IPS DF 6.9 (cell line): Measurements from ENCODE around the gene NOTCH2NLA.
A peak's percentile ranks its signal among the peaks of the same experiment; 100 is the strongest.
"Not testable (repeated sequence)": the region's sequence is repeated elsewhere in the genome, so short reads cannot be mapped to it uniquely, and the experiment has no call there.

Source experiments
- DNase-seq: peaks from one replicate; pipeline ENCODE4 v3.0.0-alpha.2; 2013; ENCODE audit warnings: low read depth, low spot score
- H3K27ac ChIP-seq: one replicate; pipeline ENCODE4 v1.5.1; 2013; ENCODE audit warnings: low read length, control low read depth
- H3K27me3 ChIP-seq: 2 replicates; pipeline ENCODE4 v1.6.1; 2013; ENCODE audit warnings: mild to moderate bottlenecking, low read length; ENCODE audit not compliant: control insufficient read depth, insufficient read depth
- H3K36me3 ChIP-seq: 2 replicates; pipeline ENCODE4 v1.6.1; 2013; ENCODE audit warnings: low read length; ENCODE audit not compliant: control insufficient read depth, insufficient read depth
- H3K4me1 ChIP-seq: 2 replicates; pipeline ENCODE4 v1.6.1; 2013; ENCODE audit warnings: low read length; ENCODE audit not compliant: control insufficient read depth, insufficient read depth
- H3K4me3 ChIP-seq: 2 replicates; pipeline ENCODE4 v1.5.1; 2013; ENCODE audit warnings: mild to moderate bottlenecking, low read length
- H3K9me3 ChIP-seq: 2 replicates; pipeline ENCODE4 v1.6.1; 2013; ENCODE audit warnings: low read length, inconsistent platforms; ENCODE audit not compliant: control insufficient read depth, insufficient read depth
- WGBS: extraction: QIAGEN DNeasy Blood & Tissue Kit; methylation state at CpG from one replicate; pipeline ENCODE4 v1.1.7; 2013; ENCODE audit warnings: mixed read lengths, missing lambda C conversion rate; ENCODE audit not compliant: insufficient read length, insufficient coverage; 5-methylcytosine and 5-hydroxymethylcytosine counted together

The NOTCH2NLA gene

DNA sequence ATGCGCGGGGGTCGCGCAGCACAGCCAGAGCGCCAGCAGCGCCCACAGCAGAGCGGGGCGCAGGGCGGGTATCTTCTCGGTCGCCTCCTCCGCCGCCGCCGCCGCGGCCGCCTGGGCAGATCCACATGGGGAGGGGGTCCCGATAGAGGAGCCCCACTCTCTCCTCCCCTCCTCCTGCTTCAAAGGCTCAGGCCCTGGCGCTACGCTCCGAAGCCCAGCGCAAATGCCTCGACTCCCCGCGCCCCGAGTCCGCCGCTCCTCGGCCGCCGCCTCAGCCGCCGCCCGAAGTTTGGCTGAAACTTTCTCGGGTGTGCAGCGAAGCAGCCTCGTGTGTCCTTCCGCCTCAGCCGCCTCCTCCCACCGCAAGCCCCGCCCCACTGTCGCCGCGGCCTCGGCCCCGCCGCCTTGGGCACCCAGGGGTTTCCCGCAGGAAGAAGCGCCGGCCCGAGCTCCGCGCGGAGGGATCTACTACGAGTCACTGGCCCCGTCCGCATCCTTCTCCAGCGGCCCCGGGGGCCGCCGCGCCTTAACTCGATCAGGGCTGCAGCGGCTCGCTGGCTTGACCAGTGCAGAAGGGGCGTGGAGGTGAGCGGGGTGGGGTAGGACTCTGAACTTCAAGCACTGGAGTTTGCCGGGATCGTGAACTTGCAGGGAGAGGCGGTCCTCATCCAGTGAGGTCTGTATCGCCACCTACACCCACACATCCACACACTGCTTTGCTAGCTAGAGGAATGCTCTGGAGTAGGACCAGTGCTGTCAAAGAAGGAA lies at the start of gene NOTCH2NLA:
Gene NOTCH2NLA (minus strand): TSS at position 312 of the 768 bp plus-strand sequence. CDS start 39,684 bp downstream, outside the sequence.
- H3K27ac ChIP-seq, H3K36me3 ChIP-seq, H3K4me1 ChIP-seq, H3K9me3 ChIP-seq, H3K27me3 ChIP-seq, DNase-seq: not testable (repeated sequence)
- H3K4me3 ChIP-seq: peak within 1 kb of the TSS; percentile 35; the same call in 1 of the 2 replicates
- WGBS: no CpG with 5 or more reads among the region's 72 CpGs

GRCh38 chr1:146278346-146278745 lies 49.5 kb upstream of the NOTCH2NLA start:
- H3K4me1 ChIP-seq, H3K36me3 ChIP-seq, H3K27ac ChIP-seq, H3K27me3 ChIP-seq, H3K4me3 ChIP-seq, H3K9me3 ChIP-seq, DNase-seq: not testable (repeated sequence)
- no CpG with 5 or more reads among the region's 3 CpGs for WGBS

GRCh38 chr1:146277087-146277486 lies 48.3 kb upstream of the NOTCH2NLA start:
- no CpG with 5 or more reads among the region's 2 CpGs for WGBS
- not testable (repeated sequence) for H3K4me3 ChIP-seq, H3K27ac ChIP-seq

GRCh38 chr1:146274083-146274482 lies 45.3 kb upstream of the NOTCH2NLA start:
- H3K36me3 ChIP-seq, H3K27me3 ChIP-seq, H3K4me3 ChIP-seq, H3K4me1 ChIP-seq, H3K27ac ChIP-seq, H3K9me3 ChIP-seq, DNase-seq: not testable (repeated sequence)
- no CpG with 5 or more reads among the region's 3 CpGs for WGBS

More at GRCh38 chr1:146277087-146277486, 48.3 kb upstream of the NOTCH2NLA start:
- not testable (repeated sequence) for H3K9me3 ChIP-seq, H3K36me3 ChIP-seq, H3K4me1 ChIP-seq, H3K27me3 ChIP-seq, DNase-seq

DNA sequence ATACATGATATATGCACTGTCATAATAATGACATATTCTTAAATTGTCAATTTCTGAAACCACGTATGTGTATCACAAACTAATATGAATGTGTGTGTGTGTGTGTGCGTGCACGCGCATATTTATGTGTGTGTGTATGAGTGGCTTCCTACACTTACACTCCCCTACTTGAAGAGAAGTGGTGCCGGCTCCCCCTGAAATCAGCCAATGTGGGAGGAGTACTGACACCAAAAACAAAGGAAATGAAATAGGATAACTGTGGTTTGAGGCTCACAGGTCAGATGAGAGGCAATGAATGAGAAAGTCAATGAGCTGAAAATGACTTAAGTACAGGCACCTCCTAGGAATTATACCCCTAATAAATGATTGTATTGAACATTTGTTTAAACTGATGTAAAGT lies 44.4 kb upstream of the NOTCH2NLA start:
- not testable (repeated sequence) for H3K27ac ChIP-seq, H3K9me3 ChIP-seq, H3K27me3 ChIP-seq, H3K4me3 ChIP-seq, DNase-seq, H3K4me1 ChIP-seq, H3K36me3 ChIP-seq
- no CpG with 5 or more reads among the region's 5 CpGs for WGBS

DNA sequence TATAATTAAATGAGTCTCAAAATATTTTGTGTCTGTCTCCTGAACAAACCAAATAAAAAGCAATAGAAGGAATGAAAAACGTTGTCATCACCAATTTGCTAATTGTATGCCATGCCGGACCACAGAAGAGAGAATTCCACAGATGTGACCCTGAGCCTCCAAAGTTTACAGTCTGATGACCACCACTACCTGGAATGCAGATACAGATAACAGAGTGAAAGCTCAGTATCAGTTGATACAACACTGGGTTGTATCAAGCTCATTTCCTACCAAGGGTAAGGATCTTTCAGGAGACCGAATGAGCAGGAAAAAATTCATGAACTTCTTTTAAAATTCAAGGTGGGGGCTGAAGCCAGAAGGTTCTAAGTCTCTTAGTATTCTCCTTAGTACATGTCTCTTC lies 43.9 kb upstream of the NOTCH2NLA start:
- H3K4me1 ChIP-seq, H3K9me3 ChIP-seq, H3K27me3 ChIP-seq, H3K27ac ChIP-seq, H3K36me3 ChIP-seq, DNase-seq, H3K4me3 ChIP-seq: not testable (repeated sequence)
- WGBS: no CpG with 5 or more reads among the region's 3 CpGs

DNA sequence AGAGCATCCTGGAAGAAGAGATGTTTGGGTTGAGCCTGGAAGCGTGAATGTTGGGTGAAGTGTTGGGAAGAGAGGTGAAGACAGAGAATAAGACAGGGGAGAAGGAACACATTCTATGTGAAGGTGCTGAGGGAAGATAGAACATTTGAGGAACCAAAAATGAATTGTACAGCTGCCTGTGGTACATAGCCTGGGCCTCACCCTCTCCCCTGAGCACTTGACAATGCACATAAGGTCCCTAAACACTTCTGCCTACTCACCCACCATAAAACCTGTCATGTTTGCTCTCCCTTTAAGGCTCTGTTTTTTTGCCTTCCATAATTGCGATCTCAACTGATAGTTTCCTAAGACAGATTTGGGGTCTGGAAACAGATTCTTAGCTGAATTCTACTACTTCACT lies 43.2 kb upstream of the NOTCH2NLA start:
- DNase-seq, H3K9me3 ChIP-seq, H3K36me3 ChIP-seq, H3K4me1 ChIP-seq, H3K27me3 ChIP-seq, H3K27ac ChIP-seq, H3K4me3 ChIP-seq: not testable (repeated sequence)
- no CpG with 5 or more reads among the region's 2 CpGs for WGBS

GRCh38 chr1:146270129-146270528 lies 41.3 kb upstream of the NOTCH2NLA start:
- not testable (repeated sequence) for H3K27ac ChIP-seq, H3K27me3 ChIP-seq, H3K4me3 ChIP-seq, H3K36me3 ChIP-seq, H3K4me1 ChIP-seq, DNase-seq, H3K9me3 ChIP-seq
- WGBS: no CpG with 5 or more reads among the region's 9 CpGs

DNA sequence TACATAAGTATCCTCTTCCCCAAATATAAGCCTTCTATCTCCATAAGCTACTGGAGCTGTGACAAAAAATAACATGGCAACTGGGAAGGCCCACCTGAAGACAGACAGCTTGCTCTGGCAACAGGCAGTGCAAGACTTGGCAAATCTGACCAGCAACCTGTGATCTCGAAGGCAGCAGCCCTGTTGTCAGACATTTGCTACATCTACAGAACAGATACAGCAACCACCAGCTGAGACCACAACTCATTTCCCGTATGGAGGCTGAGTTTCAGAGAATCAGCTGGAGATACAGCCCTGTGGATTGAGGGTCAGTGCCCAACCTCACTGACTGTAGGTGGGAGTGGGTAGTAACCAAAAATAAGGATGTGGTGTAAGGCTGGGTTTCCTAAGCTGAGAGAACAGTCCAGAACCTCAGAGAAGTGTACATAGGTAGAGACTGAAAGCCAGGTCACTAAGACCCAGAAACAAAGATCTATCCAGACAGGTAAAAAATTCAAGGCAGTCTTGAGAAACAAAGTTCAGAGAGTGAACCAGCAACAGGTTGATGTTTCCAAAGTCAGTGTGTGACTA lies 37.4 kb upstream of the NOTCH2NLA start:
- no CpG with 5 or more reads among the region's 2 CpGs for WGBS
- not testable (repeated sequence) for DNase-seq

GRCh38 chr1:146264761-146265160 lies 35.9 kb upstream of the NOTCH2NLA start:
- H3K27ac ChIP-seq, H3K9me3 ChIP-seq, H3K4me1 ChIP-seq, H3K36me3 ChIP-seq, H3K4me3 ChIP-seq, DNase-seq, H3K27me3 ChIP-seq: not testable (repeated sequence)
- WGBS: no CpG with 5 or more reads among the region's 3 CpGs

More for the DNA sequence above, 37.4 kb upstream of the NOTCH2NLA start:
- not testable (repeated sequence) for H3K36me3 ChIP-seq, H3K9me3 ChIP-seq, H3K27me3 ChIP-seq, H3K4me1 ChIP-seq, H3K4me3 ChIP-seq, H3K27ac ChIP-seq
